Endothelial cell of umbilical vein (primary cell): ENCODE data around the gene DCHS2. TPM values are rescaled to one million over a fixed set of nuclear protein-coding genes. Genes with fewer than 3 reads are reported as not detected.

Source experiments
- BruUV-seq: library from RNA; stranded (reverse); fragments of 400-500 nt; replicated peaks from 2 replicates; lab custom pipeline; 2021; lab: Mats Ljungman, UMichigan
- CTCF ChIA-PET: fragments of 300-600, 350-600 bp; sonication (Branson Sonifier 250); formaldehyde crosslinking; loops from one replicate; lab custom pipeline; 2021; ENCODE audit warnings: antibody characterized with exemption, inconsistent platforms; lab: Charles Lee
- POLR2A ChIA-PET: fragments of 300-600, 350-600 bp; sonication (Branson Sonifier 250); formaldehyde crosslinking; loops from one replicate; lab custom pipeline; 2021; ENCODE audit warnings: antibody characterized with exemption, inconsistent platforms; lab: Charles Lee
- DNase-seq: peaks from one replicate; pipeline ENCODE4 v3.0.0-alpha.2; 2011; ENCODE audit warnings: low read depth, low spot score
- FAIRE-seq: peaks from 2 replicates; lab custom pipeline; 2011; peaks lifted over from hg19 to GRCh38; lab: Jason Lieb, UNC
- H2AFZ ChIP-seq: 2 replicates; pipeline ENCODE4 v1.6.0; 2012; ENCODE audit warnings: low read depth, low read length, control low read depth, inconsistent platforms
- H3K27ac ChIP-seq: 2 replicates; pipeline ENCODE4 v1.5.1; 2011; ENCODE audit warnings: low read depth, mild to moderate bottlenecking, control low read depth, low read length, moderate library complexity; ENCODE audit not compliant: insufficient read depth
- H3K27me3 ChIP-seq, 2 experiments: 2 replicates each; pipeline versions ENCODE4 v1.6.0 to v1.6.1; 2011; ENCODE audit warnings: low read length in 2 of 2, mixed read lengths in 1 of 2; ENCODE audit not compliant: control insufficient read depth in 2 of 2, insufficient read depth in 2 of 2
- H3K36me3 ChIP-seq, 2 experiments: 2 replicates in 1 of 2; 3 replicates in 1 of 2; pipeline ENCODE4 v1.5.1; 2011; ENCODE audit warnings: low read length in 2 of 2, mild to moderate bottlenecking in 1 of 2, moderate library complexity in 1 of 2; ENCODE audit not compliant: control insufficient read depth in 2 of 2, insufficient read depth in 2 of 2; ENCODE audit errors: extremely low read depth in 1 of 2
- H3K4me1 ChIP-seq: 3 replicates; pipeline ENCODE4 v1.5.1; 2011; ENCODE audit warnings: mild to moderate bottlenecking, low read length; ENCODE audit not compliant: control insufficient read depth, insufficient read depth; ENCODE audit errors: extremely low read depth
- H3K4me2 ChIP-seq: 2 replicates; pipeline ENCODE4 v1.6.1; 2011; ENCODE audit warnings: low read length, control low read depth, mixed read lengths; ENCODE audit not compliant: insufficient read depth
- H3K4me3 ChIP-seq, 3 experiments: fragments of 200-600 bp in 1 of 3; sonication (generic), shearing (Covaris generic) in 1 of 3; replicated peaks in 1 of 3; 2 replicates each; pipeline ENCODE4 v1.5.1; 2011 to 2016; ENCODE audit warnings: control low read depth in 3 of 3, low read length in 3 of 3, mild to moderate bottlenecking in 2 of 3, inconsistent platforms in 1 of 3, low read depth in 1 of 3, moderate library complexity in 1 of 3; ENCODE audit not compliant: insufficient read depth in 1 of 3
- H3K79me2 ChIP-seq: 2 replicates; pipeline ENCODE4 v1.6.0; 2012; ENCODE audit warnings: low read length, inconsistent platforms; ENCODE audit not compliant: control insufficient read depth, insufficient read depth
- H3K9ac ChIP-seq: replicated peaks from 2 replicates; pipeline ENCODE3; 2011; ENCODE audit warnings: low read length, control low read depth; ENCODE audit not compliant: insufficient read depth; ENCODE audit errors: extremely low read depth
- H3K9me1 ChIP-seq: replicated peaks from 3 replicates; pipeline ENCODE4 v1.6.0; 2011; ENCODE audit warnings: mild to moderate bottlenecking, low read length; ENCODE audit not compliant: control insufficient read depth, insufficient read depth; ENCODE audit errors: extremely low read depth
- H3K9me3 ChIP-seq: replicated peaks from 2 replicates; pipeline ENCODE4 v1.5.1; 2012; ENCODE audit warnings: low read length, inconsistent platforms; ENCODE audit not compliant: control insufficient read depth, insufficient read depth
- H4K20me1 ChIP-seq: replicated peaks from 2 replicates; pipeline ENCODE3; 2011; ENCODE audit warnings: mild to moderate bottlenecking, low read length; ENCODE audit not compliant: control insufficient read depth, insufficient read depth; ENCODE audit errors: extremely low read depth
- EZH2 ChIP-seq: IDR thresholded peaks from 2 replicates; pipeline ENCODE4 v1.6.1; 2012; ENCODE audit warnings: borderline replicate concordance, low read depth, mild to moderate bottlenecking, moderate library complexity, low read length, inconsistent platforms; ENCODE audit not compliant: severe bottlenecking
- FOS ChIP-seq: IDR thresholded peaks from 2 replicates; pipeline ENCODE4 v1.6.1; 2011; ENCODE audit warnings: mild to moderate bottlenecking, low read length, moderate library complexity, borderline replicate concordance; ENCODE audit not compliant: insufficient read depth
- GATA2 ChIP-seq: IDR thresholded peaks from 2 replicates; pipeline ENCODE4 v1.7.0; 2011; ENCODE audit warnings: low read depth, mild to moderate bottlenecking, moderate library complexity, mixed read lengths, low read length; ENCODE audit not compliant: insufficient read length, insufficient read depth
- JUN ChIP-seq: IDR thresholded peaks from 2 replicates; pipeline ENCODE4 v1.6.1; 2011; ENCODE audit warnings: borderline replicate concordance, low read depth; ENCODE audit not compliant: insufficient read length, insufficient read depth
- MYC ChIP-seq: IDR thresholded peaks from one replicate; pipeline ENCODE4 v1.6.1; 2011; ENCODE audit warnings: mild to moderate bottlenecking, low read depth, low read length
- POLR2A ChIP-seq: IDR thresholded peaks from 2 replicates; pipeline ENCODE4 v1.6.1; 2012; ENCODE audit warnings: low read depth, mild to moderate bottlenecking, control low read depth, low read length
- POLR2AphosphoS5 ChIP-seq: IDR thresholded peaks from 2 replicates; pipeline ENCODE4 v1.6.1; 2012; ENCODE audit warnings: low read depth, mild to moderate bottlenecking, control low read depth, low read length, moderate library complexity; ENCODE audit not compliant: insufficient read depth
- dilution Hi-C: fragments of 300-500 bp; cut with MboI; formaldehyde crosslinking; loops from one replicate; pipeline ENCODE4 v1.15.0; 2019; ENCODE audit warnings: low sequenced_read_pairs; ENCODE audit not compliant: extremely low pct_ligation_motif_present
- intact Hi-C: fragments of 100-400 bp; cut with micrococcal nuclease; formaldehyde crosslinking; loops from one replicate; pipeline ENCODE4 v1.10.0; 2022
- polyA plus RNA-seq, 4 experiments: library from polyadenylated mRNA; depleted of rRNA in 3 of 4; stranded (reverse) in 3 of 4; unstranded in 1 of 4; fragments of >200 nt; gene quantifications; 2 replicates each; pipeline versions ENCODE4 v1.2.1 to v1.2.3, GENCODE V29; 2011 to 2012; ENCODE audit warnings: missing spikeins in 1 of 4
- total RNA-seq: library from RNA; stranded (reverse); gene quantifications from 2 replicates; pipeline ENCODE4 v1.2.3, GENCODE V29; 2021
- TF ChIP-seq, protein P1 (sequence below), 2 donors: IDR thresholded peaks; 1 replicate in 1 of 2; 2 replicates in 1 of 2; pipeline ENCODE4 v1.5.1; 2011; ENCODE audit warnings: low read length in 2 of 2, mild to moderate bottlenecking in 2 of 2, moderate library complexity in 2 of 2, control low read depth in 1 of 2, inconsistent platforms in 1 of 2, low read depth in 1 of 2; ENCODE audit not compliant: insufficient read depth in 1 of 2; ENCODE audit errors: extremely low read depth in 1 of 2
- TF ChIP-seq, protein P2 (sequence below): IDR thresholded peaks from 2 replicates; pipeline ENCODE4 v1.6.1; 2011; ENCODE audit not compliant: insufficient read depth, insufficient read length

Gene DCHS2
- total and polyA plus RNA-seq, 2 donors (not counting 3 experiments of a cell fraction or from before 2014, with no cell fraction given): not detected

DNA sequence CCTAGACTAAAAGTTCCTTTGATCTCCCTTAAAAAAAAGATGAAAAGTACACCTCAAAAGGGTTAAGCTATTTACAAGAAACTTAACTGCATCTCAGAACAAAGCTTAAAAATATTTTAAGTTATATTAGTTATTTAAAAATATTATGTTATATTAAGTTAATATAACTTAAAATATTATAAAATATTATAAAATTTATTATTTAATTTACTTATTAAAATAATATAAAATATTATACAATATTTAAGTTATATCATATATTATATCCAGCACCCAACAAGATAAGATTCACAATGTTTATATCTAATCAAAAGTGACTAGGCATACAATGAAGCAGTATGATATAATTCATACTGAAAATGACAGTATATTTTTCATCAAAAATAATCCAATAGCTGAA lies 296.9 kb downstream of the DCHS2 start:
- DNase-seq (no peak), FAIRE-seq (no peak)
- no peaks in the 10 kb centered on the region for H3K9me3 ChIP-seq
- H3K4me1 ChIP-seq: no peaks in the 10 kb centered on the region
- no TSS peak for BruUV-seq
- H3K27me3 ChIP-seq: no peaks in the 10 kb centered on the region
- POLR2A ChIA-PET: no interaction called here
- H3K4me2 ChIP-seq: no peak overlapping the region
- H4K20me1 ChIP-seq: no peaks in the 10 kb centered on the region
- CTCF ChIA-PET: no interaction called here
- no peaks in the 10 kb centered on the region for H3K9me1 ChIP-seq
- no peaks in the 10 kb centered on the region for H3K79me2 ChIP-seq
- dilution Hi-C loops (no loop called here), intact Hi-C loops (no loop called here)
- no peak overlapping the region for H2AFZ ChIP-seq
- no peaks in the 10 kb centered on the region for H3K36me3 ChIP-seq
- H3K27ac ChIP-seq: no peak overlapping the region
- H3K9ac ChIP-seq: no peak overlapping the region
- TF ChIP-seq, protein P1, sequence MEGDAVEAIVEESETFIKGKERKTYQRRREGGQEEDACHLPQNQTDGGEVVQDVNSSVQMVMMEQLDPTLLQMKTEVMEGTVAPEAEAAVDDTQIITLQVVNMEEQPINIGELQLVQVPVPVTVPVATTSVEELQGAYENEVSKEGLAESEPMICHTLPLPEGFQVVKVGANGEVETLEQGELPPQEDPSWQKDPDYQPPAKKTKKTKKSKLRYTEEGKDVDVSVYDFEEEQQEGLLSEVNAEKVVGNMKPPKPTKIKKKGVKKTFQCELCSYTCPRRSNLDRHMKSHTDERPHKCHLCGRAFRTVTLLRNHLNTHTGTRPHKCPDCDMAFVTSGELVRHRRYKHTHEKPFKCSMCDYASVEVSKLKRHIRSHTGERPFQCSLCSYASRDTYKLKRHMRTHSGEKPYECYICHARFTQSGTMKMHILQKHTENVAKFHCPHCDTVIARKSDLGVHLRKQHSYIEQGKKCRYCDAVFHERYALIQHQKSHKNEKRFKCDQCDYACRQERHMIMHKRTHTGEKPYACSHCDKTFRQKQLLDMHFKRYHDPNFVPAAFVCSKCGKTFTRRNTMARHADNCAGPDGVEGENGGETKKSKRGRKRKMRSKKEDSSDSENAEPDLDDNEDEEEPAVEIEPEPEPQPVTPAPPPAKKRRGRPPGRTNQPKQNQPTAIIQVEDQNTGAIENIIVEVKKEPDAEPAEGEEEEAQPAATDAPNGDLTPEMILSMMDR (IDR thresholded peaks at IDR 0.05; ENCODE audit: extremely low read depth in 1 of 2, insufficient read depth in 1 of 2, low read depth in 1 of 2, low read length in 2 of 2): no peak
- TF ChIP-seq GATA2: no peak
- TF ChIP-seq, protein P2, sequence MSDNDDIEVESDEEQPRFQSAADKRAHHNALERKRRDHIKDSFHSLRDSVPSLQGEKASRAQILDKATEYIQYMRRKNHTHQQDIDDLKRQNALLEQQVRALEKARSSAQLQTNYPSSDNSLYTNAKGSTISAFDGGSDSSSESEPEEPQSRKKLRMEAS: no peak
- TF ChIP-seq POLR2AphosphoS5: no peak
- TF ChIP-seq FOS: no peak
- TF ChIP-seq MYC: no peak
- TF ChIP-seq EZH2: no peak
- TF ChIP-seq POLR2A: no peak
- TF ChIP-seq JUN: no peak
- H3K4me3 ChIP-seq: no peak overlapping the region
